Measurements from ENCODE around the gene NEURL1.
"Not testable (repeated sequence)": the region's sequence is repeated elsewhere in the genome, so short reads cannot be mapped to it uniquely, and the experiment has no call there.

NEURL1 gene

GRCh38 chr10:103498936-103499638 lies 5.6 kb downstream of the NEURL1 start:
- H3K27ac ChIP-seq, result no peak overlapping the region
- TF ChIP-seq, protein P1, sequence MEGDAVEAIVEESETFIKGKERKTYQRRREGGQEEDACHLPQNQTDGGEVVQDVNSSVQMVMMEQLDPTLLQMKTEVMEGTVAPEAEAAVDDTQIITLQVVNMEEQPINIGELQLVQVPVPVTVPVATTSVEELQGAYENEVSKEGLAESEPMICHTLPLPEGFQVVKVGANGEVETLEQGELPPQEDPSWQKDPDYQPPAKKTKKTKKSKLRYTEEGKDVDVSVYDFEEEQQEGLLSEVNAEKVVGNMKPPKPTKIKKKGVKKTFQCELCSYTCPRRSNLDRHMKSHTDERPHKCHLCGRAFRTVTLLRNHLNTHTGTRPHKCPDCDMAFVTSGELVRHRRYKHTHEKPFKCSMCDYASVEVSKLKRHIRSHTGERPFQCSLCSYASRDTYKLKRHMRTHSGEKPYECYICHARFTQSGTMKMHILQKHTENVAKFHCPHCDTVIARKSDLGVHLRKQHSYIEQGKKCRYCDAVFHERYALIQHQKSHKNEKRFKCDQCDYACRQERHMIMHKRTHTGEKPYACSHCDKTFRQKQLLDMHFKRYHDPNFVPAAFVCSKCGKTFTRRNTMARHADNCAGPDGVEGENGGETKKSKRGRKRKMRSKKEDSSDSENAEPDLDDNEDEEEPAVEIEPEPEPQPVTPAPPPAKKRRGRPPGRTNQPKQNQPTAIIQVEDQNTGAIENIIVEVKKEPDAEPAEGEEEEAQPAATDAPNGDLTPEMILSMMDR (conservative IDR thresholded peaks at IDR 0.05), result no peak

- TF ChIP-seq, protein P1 (conservative IDR thresholded peaks at IDR 0.05), result no peak
These were observed 6.4 kb downstream of the NEURL1 start for GRCh38 chr10:103499881-103500280.

DNA sequence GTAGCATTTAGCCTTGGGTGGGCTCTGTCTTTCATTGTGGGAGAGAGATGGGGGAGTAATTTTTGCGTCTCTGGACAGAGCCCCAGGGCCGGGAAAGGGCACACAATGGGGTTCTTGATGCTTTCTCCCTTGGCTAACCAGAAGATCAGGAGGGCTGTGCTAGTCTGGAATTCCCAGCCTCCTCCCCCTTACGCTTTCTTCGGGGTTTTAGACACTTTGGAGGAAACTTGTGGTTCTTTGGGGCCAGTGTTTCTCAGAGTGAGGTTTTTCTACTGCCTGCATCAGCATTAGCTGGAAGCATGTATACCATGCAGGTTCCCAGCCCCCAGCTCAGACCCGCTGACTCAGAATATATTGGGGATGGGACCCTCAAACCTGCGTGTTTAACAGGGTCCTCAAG lies 7.0 kb downstream of the NEURL1 start:
- TF ChIP-seq, protein P1 (conservative IDR thresholded peaks at IDR 0.05), result no peak
- H3K27ac ChIP-seq, result no peak overlapping the region

More at GRCh38 chr10:103499881-103500280, 6.4 kb downstream of the NEURL1 start:
- H3K27ac ChIP-seq, result no peak overlapping the region

DNA sequence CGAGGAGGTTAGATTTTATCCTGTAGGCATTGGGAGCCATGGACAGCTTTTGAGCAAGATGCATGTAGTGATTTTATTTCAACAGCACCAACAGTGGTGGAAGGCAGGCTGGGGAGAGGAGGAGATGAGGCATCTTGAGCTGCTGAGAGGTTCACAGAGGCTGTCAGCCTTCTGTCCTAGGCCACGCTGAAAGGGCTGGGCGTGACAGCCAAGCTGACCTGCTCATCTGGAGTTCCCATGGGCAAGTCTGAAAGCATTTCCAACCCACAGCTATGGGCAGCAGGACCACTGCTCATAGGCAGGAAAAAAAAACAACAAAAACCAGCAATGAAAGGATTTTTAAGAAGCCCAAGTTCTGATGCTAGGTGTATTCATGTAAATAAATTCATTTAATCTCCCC lies 7.7 kb downstream of the NEURL1 start:
- TF ChIP-seq, protein P1 (conservative IDR thresholded peaks at IDR 0.05), result no peak
- H3K27ac ChIP-seq, result no peak overlapping the region

- H3K27ac ChIP-seq, result no peak overlapping the region
These were observed 9.6 kb downstream of the NEURL1 start for GRCh38 chr10:103502849-103503660.

GRCh38 chr10:103503777-103504176 lies 10.3 kb downstream of the NEURL1 start:
- H3K27ac ChIP-seq, result not testable (repeated sequence)

More at GRCh38 chr10:103502849-103503660, 9.6 kb downstream of the NEURL1 start:
- TF ChIP-seq, protein P1 (conservative IDR thresholded peaks at IDR 0.05), result no peak

GRCh38 chr10:103504181-103504783 lies 10.8 kb downstream of the NEURL1 start:
- H3K27ac ChIP-seq, result no peak overlapping the region
- TF ChIP-seq, protein P1 (conservative IDR thresholded peaks at IDR 0.05), result no peak

All from VCaP (cell line).